Adipose tissue (tissue), 3 donors: ENCODE results near the gene CD300LD. TPM values are rescaled to one million over a fixed set of nuclear protein-coding genes. Genes with fewer than 3 reads are reported as not detected.

Source experiments
- H3K27ac ChIP-seq: one replicate; pipeline ENCODE4 v1.5.1; 2013; ENCODE audit warnings: low read depth, low read length
- WGBS, 3 donors: extraction: QIAGEN DNeasy Blood & Tissue Kit; methylation state at CpG; one replicate each; pipeline ENCODE4 v1.1.7; 2013; 5-methylcytosine and 5-hydroxymethylcytosine counted together
- polyA plus RNA-seq, 3 donors: library from polyadenylated mRNA; stranded (reverse); fragments of 200-250 nt; gene quantifications; one replicate each; pipeline ENCODE4 v1.2.3, GENCODE V29; 2013
- donor health status: healthy with polysubstance abuse.
- donor health status: Bipolar disorder and iron deficiency.
- donor health status: healthy.

The CD300LD gene
- polyA plus RNA-seq, 3 donors: not detected

DNA sequence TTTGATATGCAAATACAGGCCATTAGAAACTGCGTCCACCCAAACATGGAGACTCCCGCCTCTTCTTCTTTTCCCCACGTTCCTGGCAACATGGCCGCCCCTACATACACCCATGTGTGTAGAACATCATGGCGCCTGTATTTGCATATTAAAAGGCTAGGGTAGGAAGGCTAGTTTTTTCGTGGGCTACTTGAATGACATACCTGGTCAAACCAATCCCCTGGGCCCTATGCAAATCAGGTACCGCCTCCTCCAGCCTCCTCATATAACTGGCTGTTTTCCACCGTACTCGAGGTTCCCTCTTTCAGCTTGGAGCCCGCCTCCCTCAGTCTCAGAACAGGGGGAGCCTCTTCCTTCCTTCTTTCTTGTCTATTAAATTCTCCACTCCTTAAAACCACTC lies 60.0 kb downstream of the CD300LD start:
- no peak overlapping the region for H3K27ac ChIP-seq
- 44 to 61% (median 48%) methylated on average over 10 of the region's 10 CpGs for WGBS, 3 donors

GRCh38 chr17:74531231-74531761 lies 60.8 kb downstream of the CD300LD start, which contains the start of gene CD300LB:
Gene CD300LB (minus strand): TSS chr17:74531475. CDS start chr17:74531350, 125 bp downstream.
- no peak within 1 kb of the TSS for H3K27ac ChIP-seq
- 46 to 53% (median 50%) methylated on average over 10 of the region's 10 CpGs for WGBS, 3 donors

DNA sequence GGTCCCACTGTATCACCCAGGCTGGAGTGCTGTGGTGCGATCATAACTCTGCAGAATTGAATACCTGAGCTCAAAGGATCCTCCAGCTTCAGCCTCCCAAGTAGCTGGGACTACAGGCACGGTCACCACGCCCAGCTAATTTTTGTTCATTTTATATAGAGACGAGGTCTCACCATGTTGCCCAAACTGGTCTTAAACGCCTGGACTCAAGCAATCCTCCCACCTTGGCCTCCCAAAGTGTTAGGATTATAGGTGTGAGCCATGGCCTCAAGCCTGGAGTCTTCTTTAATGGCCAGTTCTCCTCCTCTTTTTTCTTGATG lies 61.3 kb downstream of the CD300LD start:
- 57 to 87% (median 66%) methylated on average over 5 of the region's 5 CpGs for WGBS, 3 donors
- H3K27ac ChIP-seq: no peak overlapping the region

Other genes starting within 250 kb of the CD300LD start
- under 1 TPM in 2 of 3 donors, not detected in 1; 0.06 to 0.33 TPM for gene BTBD17, start 230.4 kb downstream of the CD300LD start, polyA plus RNA-seq
- gene GPR142, start 224.8 kb downstream of the CD300LD start, polyA plus RNA-seq: under 1 TPM; 0.09 to 0.45 (median 0.31) TPM
- gene GPRC5C, start 160.2 kb downstream of the CD300LD start, polyA plus RNA-seq: 10 to 100 TPM in 2 of 3 donors, 1 to 10 TPM in 1; 7.8 to 79.0 (median 35.5) TPM
- 1 to 10 TPM; 1.2 to 7.2 (median 3.0) TPM for gene CD300A, start 125.6 kb downstream of the CD300LD start, polyA plus RNA-seq
- gene CD300LB, start 60.8 kb downstream of the CD300LD start, polyA plus RNA-seq: under 1 TPM; 0.08 to 0.70 (median 0.56) TPM
- 1 to 10 TPM in 1 of 3 donors, under 1 TPM in 2; 0.37 to 4.2 (median 0.45) TPM for gene CD300C, start 46.2 kb downstream of the CD300LD start, polyA plus RNA-seq
- gene CD300H, start 24.8 kb downstream of the CD300LD start, polyA plus RNA-seq: 1 to 10 TPM in 1 of 3 donors, under 1 TPM in 1, not detected in 1; 0.52 to 1.2 TPM
- 10 to 100 TPM in 1 of 3 donors, 1 to 10 TPM in 1, under 1 TPM in 1; 0.59 to 14.1 (median 1.3) TPM for gene CD300E, start 31.5 kb upstream of the CD300LD start, polyA plus RNA-seq
- gene CD300LF, start 120.6 kb upstream of the CD300LD start, polyA plus RNA-seq: 1 to 10 TPM in 2 of 3 donors, under 1 TPM in 1; 0.36 to 2.3 (median 1.3) TPM
- 1 to 10 TPM; 1.4 to 2.2 (median 1.7) TPM for gene RAB37, start 145.0 kb upstream of the CD300LD start, polyA plus RNA-seq
- gene NHERF1, start 156.3 kb upstream of the CD300LD start, polyA plus RNA-seq: 10 to 100 TPM; 18.7 to 45.0 (median 23.6) TPM
- gene NAT9, start 184.1 kb upstream of the CD300LD start, polyA plus RNA-seq: 10 to 100 TPM; 23.3 to 32.7 (median 24.7) TPM